ENCODE results near the gene SPON1. TPM values are rescaled to one million over a fixed set of nuclear protein-coding genes. Genes with fewer than 3 reads are reported as not detected.

Gene SPON1
- total RNA-seq, 1 experiment from 2014 or later, result 0.20 TPM

- Histone ChIP-seq H2AK5ac (ENCODE audit: insufficient read length, low read length) (no peak overlapping the region), H2AFZ (ENCODE audit: low read length) (no peak overlapping the region), H2BK20ac (ENCODE audit: low read depth, low read length, poor library complexity, severe bottlenecking) (no peak overlapping the region), H4K5ac (ENCODE audit: insufficient read length, low read depth, low read length) (no peak overlapping the region), H3K4me1 (ENCODE audit: insufficient read depth, low read length) (no peaks in the 10 kb centered on the region), H3K18ac (ENCODE audit: insufficient read length, low read depth, low read length) (no peak overlapping the region), H3K4ac (ENCODE audit: low read depth, low read length) (no peak overlapping the region), H4K20me1 (ENCODE audit: control insufficient read depth, insufficient read depth, insufficient read length) (no peaks in the 10 kb centered on the region), H3T11ph (ENCODE audit: low read length) (no peak overlapping the region), H3K27me3 (ENCODE audit: insufficient read depth, low read length) (no peaks in the 10 kb centered on the region), H3K23me2 (ENCODE audit: insufficient read length, low read depth, low read length, poor library complexity, severe bottlenecking) (no peaks in the 10 kb centered on the region), H2BK5ac (ENCODE audit: insufficient read length, low read length) (no peak overlapping the region), H3K27ac (ENCODE audit: insufficient read length, low read depth, low read length) (no peak overlapping the region), H4K91ac (ENCODE audit: insufficient read length, low read depth, low read length) (no peak overlapping the region), H3K79me1 (ENCODE audit: insufficient read depth, low read depth, low read length, poor library complexity, severe bottlenecking) (no peaks in the 10 kb centered on the region), H3K56ac (ENCODE audit: insufficient read length, low read depth, low read length) (no peak overlapping the region), H4K8ac (replicated peaks; ENCODE audit: insufficient read length, low read depth, low read length) (no peak overlapping the region), H3K4me2 (ENCODE audit: insufficient read depth, insufficient read length, low read length) (no peak overlapping the region), H2BK12ac (ENCODE audit: insufficient read length, low read depth, low read length) (no peak overlapping the region), H3K9ac (ENCODE audit: extremely low read depth, insufficient read length, low read length) (no peak overlapping the region), H2BK120ac (ENCODE audit: low read depth, low read length, poor library complexity, severe bottlenecking) (no peak overlapping the region), H3K23ac (ENCODE audit: insufficient read length, low read depth, low read length) (no peak overlapping the region), H2BK15ac (ENCODE audit: low read depth, low read length) (no peak overlapping the region), H3K14ac (ENCODE audit: insufficient read depth, low read length) (no peak overlapping the region), H3K79me2 (ENCODE audit: insufficient read depth, low read length) (no peaks in the 10 kb centered on the region), H3K9me3 (ENCODE audit: control insufficient read depth, low read depth, low read length) (peaks cover 5% of the 10 kb centered on the region)
- DNase-seq, result no peak
- H3K4me1 Mint-ChIP-seq, result no peaks in the 10 kb centered on the region
- peaks cover 9 to 13% of the 10 kb centered on the region in 2 experiments for H3K9me3 Mint-ChIP-seq
- H3K27ac Mint-ChIP-seq, result no peak overlapping the region
- TF ChIP-seq CTCF (conservative IDR thresholded peaks at IDR 0.05), result no peak
- H3K4me3 Mint-ChIP-seq, result no peak overlapping the region
- H3K27me3 Mint-ChIP-seq (ENCODE audit: low read depth), result no peaks in the 10 kb centered on the region
- H3K36me3 Mint-ChIP-seq (ENCODE audit: insufficient read depth in 1 of 3, low read depth in 3 of 3), result peaks cover 2 to 12% (median 5%) of the 10 kb centered on the region in 3 experiments; a peak in 5 of 7 replicates
- no CpG with 5 or more reads among the region's 3 CpGs for WGBS (ENCODE audit: extremely low coverage, insufficient read length, low lambda C conversion rate)
Observed at GRCh38 chr11:14124350-14124749, 161.8 kb downstream of the SPON1 start.

Measured in H9 (cell line).